Heart left ventricle (tissue), 16 donors: Measurements from ENCODE around the gene ATF6B. TPM values are rescaled to one million over a fixed set of nuclear protein-coding genes. Genes with fewer than 3 reads are reported as not detected.
A peak's percentile ranks its signal among the peaks of the same experiment; 100 is the strongest.

Experiments
- ATAC-seq, 4 donors: fragments of 200-7000 bp; cut with Tn5 transposase; one replicate each; pipeline ENCODE4 v1.9.1; 2020 to 2022; ENCODE audit warnings: moderate library complexity in 4 of 4, mild to moderate bottlenecking in 3 of 4, moderate number of reproducible peaks in 1 of 4
- DNase-seq, 5 donors: peaks; one replicate each; pipeline ENCODE4 v3.0.0-alpha.2; 2020
- H3K27ac ChIP-seq, 12 donors: fragments of 200-600 bp; sonication (generic) in 4 of 12; one replicate each; pipeline versions ENCODE4 v1.5.0 to v1.8.0; 2016 to 2022; ENCODE audit warnings: mild to moderate bottlenecking in 2 of 12
- H3K27me3 ChIP-seq, 9 donors: fragments of 200-600 bp; sonication (generic) in 2 of 9; one replicate each; pipeline versions ENCODE4 v1.5.1 to v1.8.0; 2016 to 2022; ENCODE audit warnings: mild to moderate bottlenecking in 3 of 9
- H3K36me3 ChIP-seq, 9 donors: fragments of 200-600 bp; sonication (generic) in 2 of 9; one replicate each; pipeline versions ENCODE4 v1.5.0 to v1.8.0; 2018 to 2022; ENCODE audit warnings: mild to moderate bottlenecking in 2 of 9
- H3K4me1 ChIP-seq, 12 donors: fragments of 200-600 bp; sonication (generic) in 4 of 12; one replicate each; pipeline versions ENCODE4 v1.5.0 to v1.8.0; 2016 to 2022; ENCODE audit warnings: mild to moderate bottlenecking in 3 of 12
- H3K4me3 ChIP-seq, 12 donors: fragments of 200-600 bp; sonication (generic) in 4 of 12; one replicate each; pipeline versions ENCODE4 v1.5.0 to v1.8.0; 2017 to 2022; ENCODE audit warnings: mild to moderate bottlenecking in 9 of 12, moderate library complexity in 4 of 12
- H3K9me3 ChIP-seq, 12 donors: fragments of 200-600 bp; sonication (generic) in 4 of 12; one replicate each; pipeline versions ENCODE4 v1.5.0 to v1.8.0; 2016 to 2022; ENCODE audit warnings: mild to moderate bottlenecking in 1 of 12
- CTCF ChIP-seq, 12 donors: fragments of 200-600 bp; sonication (generic) in 4 of 12; IDR thresholded peaks; one replicate each; pipeline versions ENCODE4 v1.5.0 to v1.8.0; 2018 to 2022; ENCODE audit warnings: antibody characterized with exemption in 12 of 12, mild to moderate bottlenecking in 5 of 12
- POLR2A ChIP-seq, 2 donors: fragments of 450-650 bp; IDR thresholded peaks; one replicate each; pipeline ENCODE4 v1.6.1; 2017; ENCODE audit warnings: antibody characterized with exemption in 2 of 2, mild to moderate bottlenecking in 2 of 2, moderate library complexity in 2 of 2
- WGBS, 4 donors: extraction: QIAGEN DNeasy Blood & Tissue Kit in 2 of 4; methylation state at CpG; one replicate each; pipeline versions ENCODE4 v1.1.5 to v1.1.7; 2013 to 2018; 5-methylcytosine and 5-hydroxymethylcytosine counted together
- intact Hi-C, 10 donors: fragments of 100-400 bp; cut with DNase I; formaldehyde crosslinking; loops; one replicate each; pipeline versions ENCODE4 v1.11.1 to v1.14.2; 2022
- polyA plus RNA-seq, 2 donors: library from polyadenylated mRNA; stranded (reverse); fragments of 200-250 nt; gene quantifications; one replicate each; pipeline ENCODE4 v1.2.3, GENCODE V29; 2013
- total RNA-seq, 9 donors: library from RNA; depleted of rRNA in 2 of 9; stranded (reverse); fragments of >200 nt in 2 of 9; fragmentation: NEBNext Ultra II Directional in 3 of 9; extraction: Animal tissue kit (Norgen Biotek cat#: 25700) in 3 of 9; gene quantifications; one replicate each; pipeline versions ENCODE4 v1.1.0 to v1.2.4, GENCODE V29; 2016 to 2023
- donor health status: ischemic (EF 13 %, LVEDD 7.1; RV severe dilation, severe dysfunction).
- donor health status: healthy with polysubstance abuse.
- donor health status: DM: no; HTN: yes; CAD: no.
- donor health status: DM: no; HTN: no; CAD: no.
- donor health status: ischemic (EF 25% LVEDD 6.9; RV normal size, moderate dysfunction).
- donor health status: ischemic (EF 25% LVEDD 5.7; RV mildly dilated, moderate dysfunction).
- donor health status: healthy.
- donor health status: DM: yes; HTN: yes; CAD: no.
- donor health status: ischemic (EF 35%, LVEDD 5.7; RV mildly dilated, moderate dysfunction).
- donor health status: nonischemic (EF 11% LVEDD 7.7; RV severe dilation, severe dysfunction).
- donor health status: DM: yes; HTN: yes; CAD: no.
- donor health status: PGD.
- donor health status: ischemic (EF 29% LVEDD 5.4; RV normal size, mild dysfunction).
- donor health status: nonischemic (EF 23%, LVEDD 6.1; RV moderate dilation, normal function).

Gene ATF6B
- total and polyA plus RNA-seq, 11 donors = 11.1 to 56.8 (median 28.7) TPM

GRCh38 chr6:32082478-32082877 is 45.6 kb downstream of the ATF6B start:
- TF ChIP-seq POLR2A (IDR thresholded peaks at IDR 0.05) (no peak), CTCF (IDR thresholded peaks at IDR 0.05) (no peak)
- Histone ChIP-seq H3K4me3 (no peak overlapping the region), H3K27ac (peak overlapping the region in 10 of 12 donors; percentile 20 to 85 (median 56)), H3K9me3 (no peaks in the 10 kb centered on the region), H3K4me1 (peaks cover 0 to 48% (median 11%) of the 10 kb centered on the region in 12 donors), H3K27me3 (peaks cover 0 to 13% (median 0%) of the 10 kb centered on the region in 9 donors), H3K36me3 (peaks cover 0 to 89% (median 39%) of the 10 kb centered on the region in 9 donors)
- ATAC-seq (no peak), DNase-seq (peak in 1 of 5 donors; percentile 14)
- WGBS, 4 donors = 55 to 81% (median 59%) methylated on average over 6 of the region's 6 CpGs
- intact Hi-C loops = loop anchor here in 1 of 10 donors (10.0 kb wide), 1 partner anchor 72 kb away; the partner anchor contains the start of genes PPT2 and PRRT1

GRCh38 chr6:32081168-32081990 is 46.7 kb downstream of the ATF6B start:
- Histone ChIP-seq H3K4me1 (peaks cover 0 to 51% (median 6%) of the 10 kb centered on the region in 12 donors), H3K27ac (peak overlapping the region in 10 of 12 donors; percentile 20 to 85 (median 56)), H3K36me3 (peaks cover 0 to 98% (median 46%) of the 10 kb centered on the region in 9 donors), H3K4me3 (no peak overlapping the region), H3K27me3 (peaks cover 0 to 5% (median 0%) of the 10 kb centered on the region in 9 donors), H3K9me3 (no peaks in the 10 kb centered on the region)
- DNase-seq = peak; percentile 56 to 83 (median 80)
- no peak for TF ChIP-seq POLR2A (IDR thresholded peaks at IDR 0.05)
- TF ChIP-seq CTCF (IDR thresholded peaks at IDR 0.05) = no peak
- intact Hi-C loops = loop anchor here in 1 of 10 donors (10.0 kb wide), 1 partner anchor 73 kb away; the partner anchor contains the start of genes PPT2 and PRRT1
- whole genome bisulfite sequencing, 4 donors = 57 to 61% (median 60%) methylated on average over 15 to 22 of the region's 22 CpGs
- ATAC-seq = peak; percentile 19 to 74 (median 66)

GRCh38 chr6:32079566-32080290 is 48.3 kb downstream of the ATF6B start:
- Histone ChIP-seq H3K9me3 (no peaks in the 10 kb centered on the region), H3K27ac (peak overlapping the region in 1 of 12 donors; percentile 78), H3K36me3 (peaks cover 0 to 94% (median 47%) of the 10 kb centered on the region in 9 donors), H3K4me1 (peaks cover 0 to 55% (median 6%) of the 10 kb centered on the region in 12 donors), H3K4me3 (no peak overlapping the region), H3K27me3 (no peaks in the 10 kb centered on the region)
- DNase-seq (peak in 1 of 5 donors; percentile 11), ATAC-seq (no peak)
- WGBS, 4 donors = 78 to 82% (median 80%) methylated on average over 6 to 7 of the region's 7 CpGs
- intact Hi-C loops = loop anchor here in 1 of 10 donors (10.0 kb wide), 1 partner anchor 75 kb away; the partner anchor contains the start of genes PPT2 and PRRT1
- TF ChIP-seq CTCF (IDR thresholded peaks at IDR 0.05) (no peak), POLR2A (IDR thresholded peaks at IDR 0.05) (no peak)
